GM21360 (cell line): ENCODE data around the gene AK8.
"Not testable (repeated sequence)": the region's sequence is repeated elsewhere in the genome, so short reads cannot be mapped to it uniquely, and the experiment has no call there.

ENCODE experiments used
- ATAC-seq: cut with Tn5 transposase; IDR thresholded peaks from one replicate; pipeline ENCODE4 v1.9.1; 2021; ENCODE audit warnings: mild to moderate bottlenecking, moderate library complexity; ENCODE audit not compliant: unreplicated experiment

The AK8 gene

GRCh38 chr9:132721661-132722060 is 156.4 kb downstream of the AK8 start:
- no peak for ATAC-seq

GRCh38 chr9:132718381-132718928 is 159.6 kb downstream of the AK8 start:
- not testable (repeated sequence) for ATAC-seq

- no peak for ATAC-seq
These were observed 160.6 kb downstream of the AK8 start for GRCh38 chr9:132717326-132717945.

- ATAC-seq, result no peak
These were observed 162.1 kb downstream of the AK8 start for GRCh38 chr9:132716007-132716406.

- no peak for ATAC-seq
These were observed 165.3 kb downstream of the AK8 start for GRCh38 chr9:132712753-132713152.

- no peak for ATAC-seq
These were observed 166.2 kb downstream of the AK8 start for GRCh38 chr9:132711846-132712245.

GRCh38 chr9:132711152-132711551 is 166.9 kb downstream of the AK8 start:
- ATAC-seq, result not testable (repeated sequence)

- ATAC-seq, result no peak
These were observed 167.8 kb downstream of the AK8 start for GRCh38 chr9:132710333-132710732.

GRCh38 chr9:132708769-132709430 is 169.2 kb downstream of the AK8 start:
- ATAC-seq, result no peak

GRCh38 chr9:132708239-132708638 is 169.8 kb downstream of the AK8 start:
- ATAC-seq, result no peak

- no peak for ATAC-seq
These were observed 174.7 kb downstream of the AK8 start for GRCh38 chr9:132703336-132703735.

GRCh38 chr9:132702254-132702653 is 175.8 kb downstream of the AK8 start:
- no peak for ATAC-seq

GRCh38 chr9:132699956-132700355 is 178.1 kb downstream of the AK8 start:
- ATAC-seq, result no peak

- ATAC-seq, result no peak
These were observed 179.1 kb downstream of the AK8 start for GRCh38 chr9:132698989-132699388.

- no peak for ATAC-seq
These were observed 180.9 kb downstream of the AK8 start for GRCh38 chr9:132697230-132697629.

GRCh38 chr9:132694144-132694543 is 183.9 kb downstream of the AK8 start:
- ATAC-seq, result no peak

GRCh38 chr9:132690696-132691095 is 187.4 kb downstream of the AK8 start:
- ATAC-seq, result no peak

- ATAC-seq, result no peak
These were observed 194.2 kb downstream of the AK8 start for GRCh38 chr9:132683873-132684272.

GRCh38 chr9:132681561-132681960 is 196.5 kb downstream of the AK8 start:
- ATAC-seq, result no peak

- no peak for ATAC-seq
These were observed 198.0 kb downstream of the AK8 start for GRCh38 chr9:132679946-132680625.

- ATAC-seq, result no peak
These were observed 200.1 kb downstream of the AK8 start for GRCh38 chr9:132677976-132678375.
